DMS114 treated with DMSO at 0.1 percent for 48 hours (cell line): ENCODE measurements around the gene GRAMD2B.
"Not testable (repeated sequence)": the region's sequence is repeated elsewhere in the genome, so short reads cannot be mapped to it uniquely, and the experiment has no call there.

Experiments
- DNase-seq: peaks from one replicate; lab custom pipeline; 2025; ENCODE audit not compliant: unreplicated experiment; lab: John Stamatoyannopoulos, UW

Gene GRAMD2B

DNA sequence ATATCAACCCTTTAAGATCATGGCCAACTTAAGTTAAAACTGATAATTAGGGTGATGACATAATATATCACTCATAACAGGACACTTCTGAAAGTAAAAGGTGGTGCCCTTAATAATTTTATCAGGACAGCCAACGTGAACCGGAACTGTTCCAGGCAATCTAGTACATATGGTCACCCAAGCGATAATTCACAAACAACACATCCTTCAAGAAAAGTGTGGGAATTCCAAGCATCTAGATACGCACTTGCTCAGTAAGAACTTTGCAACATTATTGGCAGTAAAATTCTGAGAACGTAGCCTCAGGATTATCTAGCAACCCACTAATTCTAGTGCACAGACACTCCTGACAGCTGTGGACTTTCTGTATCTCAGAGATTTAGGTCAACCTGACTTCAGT, 86.1 kb downstream of the GRAMD2B start:
- no peak for DNase-seq

DNA sequence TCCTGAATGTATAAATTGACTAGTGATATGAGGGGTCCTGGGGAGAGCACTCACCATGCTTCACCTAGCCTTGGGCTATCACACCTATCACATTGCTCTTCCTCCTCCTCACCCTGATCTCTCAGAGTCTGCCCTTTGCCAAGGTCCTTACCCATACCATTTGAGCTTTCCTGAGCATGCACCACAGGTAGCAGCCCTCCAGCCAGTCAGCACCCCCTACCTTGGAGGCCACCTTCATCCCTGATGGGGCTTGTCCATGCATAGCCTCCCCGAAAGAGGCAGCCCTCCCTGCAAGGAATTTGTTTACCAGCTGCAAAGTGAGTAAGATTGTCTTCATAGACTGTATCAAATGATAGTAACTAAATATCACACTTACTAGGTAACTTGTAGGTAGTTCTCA, 88.8 kb downstream of the GRAMD2B start:
- no peak for DNase-seq

GRCh38 chr5:126512451-126512850, 89.2 kb downstream of the GRAMD2B start:
- DNase-seq, result no peak

DNA sequence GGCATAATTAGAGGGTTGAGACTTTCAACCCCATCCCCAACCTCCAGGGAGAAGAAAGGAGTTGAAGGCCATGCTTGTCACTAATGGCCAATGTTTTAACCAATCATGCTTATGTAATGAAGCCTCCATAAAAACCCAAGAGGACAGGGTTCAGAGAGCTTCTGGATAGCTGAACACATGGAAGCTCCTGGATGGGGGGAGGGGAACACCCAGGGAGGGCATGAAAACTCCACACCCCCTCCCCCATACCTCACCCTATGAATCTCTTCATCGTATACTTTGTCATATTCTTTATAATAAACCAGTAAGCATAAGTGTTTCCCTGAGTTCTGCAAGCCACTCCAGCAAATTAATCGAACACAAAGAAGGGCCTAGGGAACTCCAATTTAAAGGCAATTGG, 90.1 kb downstream of the GRAMD2B start:
- no peak for DNase-seq

GRCh38 chr5:126513703-126514102, 90.5 kb downstream of the GRAMD2B start:
- DNase-seq, result no peak

DNA sequence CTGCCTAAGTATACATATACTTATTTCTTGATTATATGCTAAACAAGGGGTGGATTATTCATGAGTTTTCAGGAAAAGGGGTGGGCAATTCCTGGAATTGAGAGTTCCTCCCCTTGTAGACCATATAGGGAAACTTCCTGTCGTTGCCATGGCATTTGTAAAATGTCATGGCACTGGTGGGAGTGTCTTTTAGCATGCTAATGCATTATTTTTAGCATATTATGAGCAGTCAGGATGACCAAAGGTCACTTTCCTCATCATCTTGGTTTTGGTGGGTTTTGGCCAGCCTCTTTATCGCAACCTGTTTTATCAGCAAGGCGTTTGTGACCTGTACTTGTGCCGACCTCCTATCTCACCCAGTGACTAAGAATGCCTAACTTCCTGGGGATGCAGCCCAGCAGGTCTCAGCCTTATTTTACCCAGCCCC, 90.9 kb downstream of the GRAMD2B start:
- DNase-seq, result no peak

DNA sequence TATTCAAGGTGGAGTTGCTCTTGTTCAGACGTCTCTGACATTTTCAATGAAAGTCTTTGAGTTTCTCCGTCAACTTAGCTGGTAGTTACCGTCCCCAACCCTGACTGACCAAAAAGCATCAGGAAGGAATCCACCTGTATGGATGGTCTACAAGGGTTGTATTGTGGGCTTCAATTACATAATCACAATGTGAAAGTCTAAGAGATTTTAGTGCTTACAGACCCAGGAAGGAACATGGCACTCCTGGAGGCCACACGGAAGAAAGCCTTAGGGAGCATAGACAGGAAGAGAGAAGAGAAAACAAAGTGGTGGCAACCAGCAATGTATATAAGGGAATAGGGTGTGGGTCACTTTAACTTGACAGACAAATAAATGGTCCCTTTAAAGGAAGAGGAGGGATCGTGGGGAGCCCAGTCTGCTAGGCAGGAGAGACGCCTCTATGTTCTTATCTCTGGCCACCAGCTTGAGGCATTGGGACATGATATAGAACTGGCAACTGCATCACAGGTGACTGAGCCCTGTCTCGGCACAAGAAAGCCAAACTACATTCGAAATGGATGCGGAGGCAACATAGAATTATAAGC, 91.4 kb downstream of the GRAMD2B start:
- DNase-seq, result no peak

DNA sequence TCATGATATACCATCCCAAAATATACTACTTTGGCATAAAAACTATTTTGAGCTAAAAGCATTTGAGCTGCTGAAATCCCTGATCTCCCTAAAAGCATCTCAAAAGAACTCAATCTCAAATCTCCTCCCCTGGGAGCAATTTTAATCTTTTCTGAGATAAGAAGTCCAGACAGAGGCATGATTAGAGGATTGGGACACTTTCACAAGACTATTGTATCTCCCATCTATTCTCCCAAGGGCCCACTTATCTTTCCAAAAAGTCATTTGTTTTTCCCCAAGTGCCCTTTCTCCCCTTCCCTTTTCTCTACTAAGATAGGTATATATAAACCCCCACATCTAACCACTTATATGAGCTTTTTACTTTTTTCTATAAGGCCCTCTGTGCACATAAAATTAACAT, 92.1 kb downstream of the GRAMD2B start:
- no peak for DNase-seq

DNA sequence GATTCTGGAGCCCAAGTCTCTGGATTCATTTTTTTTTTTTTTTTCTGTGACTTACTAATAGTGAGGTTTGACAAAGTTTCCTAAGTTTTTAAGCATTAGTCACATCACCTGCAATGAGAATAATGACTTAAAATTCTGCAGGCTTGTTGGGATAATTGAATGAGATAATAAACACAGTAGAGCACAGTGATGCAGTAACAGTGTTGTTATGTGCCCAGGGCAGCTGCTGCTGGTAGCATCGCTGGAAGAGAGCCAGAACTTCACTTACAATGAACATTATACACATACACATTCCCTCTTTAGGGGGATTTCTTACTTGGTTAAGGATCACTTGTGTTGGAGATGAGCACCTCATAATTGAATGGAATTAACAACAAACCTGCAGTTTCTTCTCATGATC, 92.9 kb downstream of the GRAMD2B start:
- DNase-seq, result no peak

DNA sequence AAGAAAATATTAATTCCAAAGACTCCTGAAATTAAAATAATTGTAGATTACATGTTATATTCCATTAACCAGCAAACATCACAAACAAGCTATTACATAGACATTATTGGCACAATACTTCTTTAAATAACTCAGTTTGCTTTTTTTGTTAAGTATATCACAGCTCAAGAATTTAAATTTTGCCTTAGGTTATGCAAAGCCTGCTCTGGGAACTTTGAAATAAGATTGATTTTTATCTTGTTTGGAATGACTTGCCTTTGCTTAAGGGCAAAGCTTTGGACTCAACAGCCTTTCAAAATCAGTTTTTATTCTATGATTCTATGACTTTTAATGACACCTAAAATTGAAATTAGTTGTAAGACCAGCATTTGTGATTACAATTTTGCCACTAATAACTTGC, 93.6 kb downstream of the GRAMD2B start:
- no peak for DNase-seq

GRCh38 chr5:126519223-126519622, 96.0 kb downstream of the GRAMD2B start:
- DNase-seq, result not testable (repeated sequence)

- DNase-seq, result no peak
Measured at GRCh38 chr5:126519637-126520592, 96.7 kb downstream of the GRAMD2B start.

- DNase-seq, result no peak
Measured at GRCh38 chr5:126520593-126520953, 97.4 kb downstream of the GRAMD2B start.

- DNase-seq, result no peak
Measured at GRCh38 chr5:126521130-126521529, 97.9 kb downstream of the GRAMD2B start.

GRCh38 chr5:126523818-126524510, 100.8 kb downstream of the GRAMD2B start:
- DNase-seq, result no peak

DNA sequence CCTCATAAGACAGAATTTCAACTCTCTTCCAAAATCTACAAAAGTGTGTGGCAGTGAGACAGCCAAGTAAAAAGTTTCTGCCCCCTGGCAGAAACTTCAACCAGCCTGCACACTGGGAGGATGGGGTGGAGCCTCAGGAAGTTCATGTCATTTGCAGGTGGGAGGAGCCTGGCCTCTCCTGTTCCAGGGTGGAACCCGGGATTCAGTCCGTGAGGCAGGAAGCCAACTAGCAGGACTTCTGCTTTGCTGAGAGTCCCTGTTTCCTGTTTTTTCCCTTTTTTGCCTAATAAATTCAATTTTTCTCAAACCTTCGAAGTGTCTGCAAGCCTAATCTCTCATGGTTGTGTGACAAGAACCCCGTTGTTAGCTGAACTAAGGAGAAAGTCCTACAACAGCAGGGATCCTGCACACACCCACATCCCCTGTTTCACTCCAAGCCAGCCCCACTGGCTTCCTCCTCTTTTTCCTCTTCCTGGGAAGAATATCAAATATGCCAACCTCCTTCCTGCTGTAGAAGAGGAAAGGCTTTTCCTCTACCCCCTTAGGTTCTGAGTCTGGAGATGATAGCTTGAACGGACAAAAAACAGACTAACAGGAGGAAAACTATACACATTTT, 102.5 kb downstream of the GRAMD2B start:
- DNase-seq, result no peak

- DNase-seq, result no peak
Measured at GRCh38 chr5:126526493-126526892, 103.3 kb downstream of the GRAMD2B start.

DNA sequence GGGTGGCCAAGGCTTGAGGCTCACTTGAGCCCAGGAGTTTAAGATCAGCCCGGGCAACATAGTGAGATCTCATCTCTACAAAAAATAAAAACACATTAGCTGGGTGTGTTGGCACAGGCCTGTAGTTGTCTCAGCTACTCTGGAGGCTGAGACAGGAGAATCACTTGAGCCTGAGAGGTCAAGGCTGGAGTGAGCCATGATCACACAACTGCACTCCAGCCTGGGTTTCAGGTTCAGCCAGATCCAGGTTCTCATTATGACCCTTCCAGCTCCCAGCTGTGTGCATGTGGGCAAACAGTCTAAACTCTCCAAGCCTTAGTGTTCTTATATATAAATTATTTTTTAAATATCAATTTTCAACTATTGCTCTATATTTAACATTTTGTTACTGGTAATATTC, 103.9 kb downstream of the GRAMD2B start:
- DNase-seq, result no peak

DNA sequence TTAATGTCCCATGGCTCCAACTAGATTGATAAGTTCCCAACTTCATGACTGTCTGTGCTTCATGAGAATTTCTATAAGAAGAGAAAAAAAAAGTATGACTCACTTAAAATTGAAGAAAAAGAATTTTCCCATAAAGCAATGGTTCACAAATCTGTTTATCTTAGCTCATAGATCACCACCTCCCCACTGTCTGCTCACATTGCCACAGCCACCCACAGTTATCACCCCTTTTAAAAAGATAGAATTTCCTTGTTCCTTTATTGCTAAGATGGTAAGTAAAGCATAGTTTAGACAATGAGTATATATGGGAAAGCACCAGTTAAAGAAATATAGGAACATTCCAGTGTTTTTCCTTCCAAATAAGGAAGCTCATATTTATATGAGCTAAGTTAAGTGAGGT, 104.7 kb downstream of the GRAMD2B start:
- DNase-seq, result no peak

- no peak for DNase-seq
Measured at GRCh38 chr5:126531543-126532120, 108.4 kb downstream of the GRAMD2B start.

GRCh38 chr5:126534553-126534952, 111.3 kb downstream of the GRAMD2B start:
- no peak for DNase-seq
